HCT116 (cell line): Measurements from ENCODE around the gene ZSWIM8. TPM values are rescaled to one million over a fixed set of nuclear protein-coding genes. Genes with fewer than 3 reads are reported as not detected.

Experiments used
- ATAC-seq: fragments of 200-7000 bp; cut with Tn5 transposase; 2 replicates; pipeline ENCODE4 v1.9.1; 2020; ENCODE audit warnings: mild to moderate bottlenecking, moderate library complexity
- BruUV-seq: library from RNA; stranded (reverse); fragments of 400-500 nt; replicated peaks from 2 replicates; lab custom pipeline; 2021; lab: Mats Ljungman, UMichigan
- CTCF ChIA-PET: fragments of 300-600 bp; sonication (Branson Sonifier 250); formaldehyde crosslinking; loops from one replicate; lab custom pipeline; 2021; ENCODE audit warnings: antibody characterized with exemption; lab: Charles Lee
- POLR2A ChIA-PET: fragments of 300-600, 350-600 bp; sonication (Branson Sonifier 250); formaldehyde crosslinking; loops from one replicate; lab custom pipeline; 2021; ENCODE audit warnings: antibody characterized with exemption; lab: Charles Lee
- RAD21 ChIA-PET, 2 experiments: fragments of 300-600 bp; sonication (Branson Sonifier 250); formaldehyde crosslinking; loops; one replicate each; lab custom pipeline; 2023; ENCODE audit warnings: low total read pairs in 2 of 2; ENCODE audit not compliant: uncharacterized antibody in 2 of 2, unreplicated experiment in 2 of 2, low non-redundant PET in 1 of 2; lab: Charles Lee
- DNase-seq: peaks from one replicate; pipeline ENCODE4 v3.0.0-alpha.2; 2010; ENCODE audit warnings: low read depth, low spot score
- H2AFZ ChIP-seq: fragments of 200-600 bp; shearing (Covaris generic), sonication (generic); 2 replicates; pipeline ENCODE4 v1.6.1; 2017; ENCODE audit warnings: low read depth, mixed run types, mixed read lengths, antibody characterized with exemption, low read length; ENCODE audit not compliant: poor library complexity, severe bottlenecking
- H3K27ac ChIP-seq: 2 replicates; pipeline ENCODE4 v1.5.1; 2012; ENCODE audit warnings: low read depth, low read length
- H3K27me3 ChIP-seq: fragments of 200-600 bp; sonication (generic); 2 replicates; pipeline ENCODE4 v1.6.1; 2016; ENCODE audit warnings: mixed run types, low read length, mixed read lengths; ENCODE audit not compliant: insufficient read depth
- H3K36me3 ChIP-seq, 2 experiments: fragments of 200-500 bp in 1 of 2; fragments of 200-600 bp in 1 of 2; sonication (Bioruptor generic) in 1 of 2; sonication (generic) in 1 of 2; 2 replicates each; pipeline versions ENCODE4 v1.5.1 to v1.6.1; 2014 to 2016; ENCODE audit warnings: low read length in 2 of 2, inconsistent platforms in 1 of 2, mixed read lengths in 1 of 2, mixed run types in 1 of 2; ENCODE audit not compliant: insufficient read depth in 2 of 2, control insufficient read depth in 1 of 2
- H3K4me1 ChIP-seq, 2 experiments: fragments of 200-600 bp in 1 of 2; sonication (generic) in 1 of 2; 2 replicates each; pipeline versions ENCODE4 v1.5.1 to v1.6.1; 2012 to 2017; ENCODE audit warnings: low read length in 2 of 2, inconsistent platforms in 1 of 2, mild to moderate bottlenecking in 1 of 2, mixed read lengths in 1 of 2, mixed run types in 1 of 2, moderate library complexity in 1 of 2; ENCODE audit not compliant: insufficient read depth in 2 of 2, control insufficient read depth in 1 of 2
- H3K4me2 ChIP-seq: fragments of 200-600 bp; sonication (generic); 2 replicates; pipeline ENCODE4 v1.6.1; 2017; ENCODE audit warnings: mixed run types, low read length, mixed read lengths
- H3K4me3 ChIP-seq, 2 experiments: fragments of 200-600 bp in 1 of 2; sonication (generic) in 1 of 2; replicated peaks in 1 of 2; 2 replicates each; pipeline ENCODE4 v1.5.1; 2011 to 2016; ENCODE audit warnings: low read length in 2 of 2, control low read depth in 1 of 2, low read depth in 1 of 2, mild to moderate bottlenecking in 1 of 2, mixed read lengths in 1 of 2, mixed run types in 1 of 2
- H3K79me2 ChIP-seq: fragments of 200-600 bp; sonication (generic); 2 replicates; pipeline ENCODE4 v1.6.1; 2017; ENCODE audit warnings: mild to moderate bottlenecking, mixed run types, low read length, moderate library complexity, mixed read lengths; ENCODE audit not compliant: insufficient read depth
- H3K9ac ChIP-seq: fragments of 200-600 bp; sonication (generic); 2 replicates; pipeline ENCODE4 v1.6.1; 2016; ENCODE audit warnings: low read length, mixed read lengths
- H3K9me2 ChIP-seq: fragments of 200-600 bp; sonication (generic), shearing (Covaris generic); 2 replicates; pipeline ENCODE4 v1.6.1; 2017; ENCODE audit warnings: mixed run types, mild to moderate bottlenecking, moderate library complexity; ENCODE audit not compliant: insufficient read depth
- H3K9me3 ChIP-seq, 2 experiments: fragments of 200-500 bp in 1 of 2; fragments of 200-600 bp in 1 of 2; sonication (Bioruptor generic) in 1 of 2; sonication (generic) in 1 of 2; 2 replicates each; pipeline ENCODE4 v1.6.1; 2014 to 2017; ENCODE audit warnings: low read length in 2 of 2, mixed read lengths in 2 of 2, inconsistent platforms in 1 of 2, low read depth in 1 of 2, mild to moderate bottlenecking in 1 of 2, mixed run types in 1 of 2, moderate library complexity in 1 of 2; ENCODE audit not compliant: control insufficient read depth in 1 of 2, insufficient read depth in 1 of 2
- H4K20me1 ChIP-seq: fragments of 200-600 bp; sonication (generic), shearing (Covaris generic); 2 replicates; pipeline ENCODE4 v1.6.1; 2017; ENCODE audit warnings: mixed run types, mild to moderate bottlenecking, moderate library complexity; ENCODE audit not compliant: insufficient read depth
- ATF3 ChIP-seq: IDR thresholded peaks from 2 replicates; pipeline ENCODE4 v1.6.1; 2012
- CEBPB ChIP-seq: IDR thresholded peaks from 2 replicates; pipeline ENCODE4 v1.6.1; 2012; ENCODE audit warnings: low read depth
- CTCF ChIP-seq, 3 experiments: fragments of 200-600 bp in 1 of 3; sonication (generic) in 1 of 3; IDR thresholded peaks in 2 of 3; conservative IDR thresholded peaks in 1 of 3; 2 replicates each; pipeline ENCODE4 v1.5.1; 2012 to 2017; ENCODE audit warnings: low read depth in 2 of 3, low read length in 2 of 3, antibody characterized with exemption in 1 of 3, borderline replicate concordance in 1 of 3, control low read depth in 1 of 3, mild to moderate bottlenecking in 1 of 3, mixed read lengths in 1 of 3, mixed run types in 1 of 3, moderate library complexity in 1 of 3; ENCODE audit not compliant: insufficient read depth in 1 of 3
- EGR1 ChIP-seq: IDR thresholded peaks from 2 replicates; pipeline ENCODE4 v1.6.1; 2012; ENCODE audit warnings: low read depth
- ELF1 ChIP-seq: IDR thresholded peaks from 2 replicates; pipeline ENCODE4 v1.6.1; 2012; ENCODE audit warnings: low read depth, borderline replicate concordance
- EZH2 ChIP-seq: fragments of 200-600 bp; sonication (generic); IDR thresholded peaks from 2 replicates; pipeline ENCODE4 v1.6.1; 2017; ENCODE audit warnings: antibody characterized with exemption, mixed run types
- EZH2phosphoT487 ChIP-seq: fragments of 200-600 bp; IDR thresholded peaks from 2 replicates; pipeline ENCODE4 v1.6.1; 2018; ENCODE audit warnings: antibody characterized with exemption, borderline replicate concordance
- FOSL1 ChIP-seq: IDR thresholded peaks from 2 replicates; pipeline ENCODE4 v1.6.1; 2012; ENCODE audit warnings: low read depth
- JUND ChIP-seq: IDR thresholded peaks from 2 replicates; pipeline ENCODE4 v1.6.1; 2012
- MAX ChIP-seq: IDR thresholded peaks from 2 replicates; pipeline ENCODE4 v1.6.1; 2012
- RAD21 ChIP-seq: IDR thresholded peaks from 2 replicates; pipeline ENCODE4 v1.6.1; 2012; ENCODE audit warnings: low read depth, mild to moderate bottlenecking
- SIN3A ChIP-seq: IDR thresholded peaks from 2 replicates; pipeline ENCODE4 v1.6.1; 2012; ENCODE audit warnings: low read depth
- SP1 ChIP-seq: IDR thresholded peaks from 2 replicates; pipeline ENCODE4 v1.6.1; 2012; ENCODE audit warnings: low read depth
- SRF ChIP-seq: IDR thresholded peaks from 2 replicates; pipeline ENCODE4 v1.6.1; 2012; ENCODE audit warnings: low read depth
- TCF7L2 ChIP-seq: IDR thresholded peaks from 2 replicates; pipeline ENCODE4 v1.7.0; 2011; ENCODE audit warnings: borderline replicate concordance, inconsistent platforms; ENCODE audit not compliant: insufficient read depth, insufficient read length; ENCODE audit errors: extremely low read depth
- YY1 ChIP-seq: IDR thresholded peaks from 2 replicates; pipeline ENCODE4 v1.6.1; 2011; ENCODE audit warnings: low read length, low read depth, moderate library complexity, mild to moderate bottlenecking; ENCODE audit not compliant: insufficient replicate concordance; ENCODE audit errors: extremely low read depth
- ZBTB33 ChIP-seq: IDR thresholded peaks from 2 replicates; pipeline ENCODE4 v1.6.1; 2011; ENCODE audit warnings: mild to moderate bottlenecking, low read length, moderate library complexity; ENCODE audit not compliant: insufficient replicate concordance; ENCODE audit errors: extremely low read depth
- ZFX ChIP-seq: fragments of 450-650 bp; IDR thresholded peaks from 2 replicates; pipeline ENCODE4 v1.6.1; 2017
- ZNF274 ChIP-seq: fragments of 200-500 bp; sonication (Bioruptor generic); IDR thresholded peaks from 2 replicates; pipeline ENCODE4 v1.6.1; 2014; ENCODE audit warnings: mild to moderate bottlenecking, low read depth, low read length, inconsistent platforms
- intact Hi-C: fragments of 100-400 bp; cut with micrococcal nuclease; formaldehyde crosslinking; loops from 2 replicates; pipeline ENCODE4 v1.10.0; 2022
- total RNA-seq: library from RNA; stranded (reverse); gene quantifications from one replicate; pipeline ENCODE4 v1.2.1, GENCODE V29; 2021; ENCODE audit not compliant: unreplicated experiment
- TF ChIP-seq, protein P1 (sequence below): IDR thresholded peaks from 2 replicates; pipeline ENCODE4 v1.6.1; 2012; ENCODE audit warnings: low read depth

The ZSWIM8 gene
- total RNA-seq, 1 experiment from 2014 or later = 49.9 TPM

- ATAC-seq = no peak
- Histone ChIP-seq H3K79me2 (no peaks in the 10 kb centered on the region), H3K4me1 (no peaks in the 10 kb centered on the region; a peak in 1 of 4 replicates), H3K36me3 (peaks cover 2 to 9% of the 10 kb centered on the region in 2 experiments; a peak in 3 of 4 replicates), H4K20me1 (no peaks in the 10 kb centered on the region), H3K9me2 (no peaks in the 10 kb centered on the region)
- TF ChIP-seq ZNF274 = no peak
- no peak for TF ChIP-seq RAD21
- no peak for TF ChIP-seq EGR1
- no peak for TF ChIP-seq ELF1
- no peak for TF ChIP-seq ZFX
- TF ChIP-seq EZH2phosphoT487 = no peak
- no peak for TF ChIP-seq SP1
- TF ChIP-seq CTCF (IDR thresholded peaks at IDR 0.05 in 2 of 3, conservative IDR thresholded peaks at IDR 0.05 in 1 of 3; ENCODE audit: borderline replicate concordance in 1 of 3, insufficient read depth in 1 of 3, low read depth in 2 of 3, low read length in 2 of 3) = no peak
- TF ChIP-seq, protein P1, sequence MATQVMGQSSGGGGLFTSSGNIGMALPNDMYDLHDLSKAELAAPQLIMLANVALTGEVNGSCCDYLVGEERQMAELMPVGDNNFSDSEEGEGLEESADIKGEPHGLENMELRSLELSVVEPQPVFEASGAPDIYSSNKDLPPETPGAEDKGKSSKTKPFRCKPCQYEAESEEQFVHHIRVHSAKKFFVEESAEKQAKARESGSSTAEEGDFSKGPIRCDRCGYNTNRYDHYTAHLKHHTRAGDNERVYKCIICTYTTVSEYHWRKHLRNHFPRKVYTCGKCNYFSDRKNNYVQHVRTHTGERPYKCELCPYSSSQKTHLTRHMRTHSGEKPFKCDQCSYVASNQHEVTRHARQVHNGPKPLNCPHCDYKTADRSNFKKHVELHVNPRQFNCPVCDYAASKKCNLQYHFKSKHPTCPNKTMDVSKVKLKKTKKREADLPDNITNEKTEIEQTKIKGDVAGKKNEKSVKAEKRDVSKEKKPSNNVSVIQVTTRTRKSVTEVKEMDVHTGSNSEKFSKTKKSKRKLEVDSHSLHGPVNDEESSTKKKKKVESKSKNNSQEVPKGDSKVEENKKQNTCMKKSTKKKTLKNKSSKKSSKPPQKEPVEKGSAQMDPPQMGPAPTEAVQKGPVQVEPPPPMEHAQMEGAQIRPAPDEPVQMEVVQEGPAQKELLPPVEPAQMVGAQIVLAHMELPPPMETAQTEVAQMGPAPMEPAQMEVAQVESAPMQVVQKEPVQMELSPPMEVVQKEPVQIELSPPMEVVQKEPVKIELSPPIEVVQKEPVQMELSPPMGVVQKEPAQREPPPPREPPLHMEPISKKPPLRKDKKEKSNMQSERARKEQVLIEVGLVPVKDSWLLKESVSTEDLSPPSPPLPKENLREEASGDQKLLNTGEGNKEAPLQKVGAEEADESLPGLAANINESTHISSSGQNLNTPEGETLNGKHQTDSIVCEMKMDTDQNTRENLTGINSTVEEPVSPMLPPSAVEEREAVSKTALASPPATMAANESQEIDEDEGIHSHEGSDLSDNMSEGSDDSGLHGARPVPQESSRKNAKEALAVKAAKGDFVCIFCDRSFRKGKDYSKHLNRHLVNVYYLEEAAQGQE = no peak
- TF ChIP-seq MAX = no peak
- no peak for TF ChIP-seq YY1
- no peak for TF ChIP-seq ATF3
- no peak for TF ChIP-seq SRF
- TF ChIP-seq JUND = no peak
- no peak for TF ChIP-seq FOSL1
- TF ChIP-seq ZBTB33 = no peak
- no peak for TF ChIP-seq EZH2
- TF ChIP-seq SIN3A = no peak
- no peak for TF ChIP-seq TCF7L2
- TF ChIP-seq CEBPB = no peak
- TF ChIP-seq, all 23 proteins: peak for 0
- ChIA-PET CTCF (no interaction called here), RAD21 (no interaction called here), POLR2A (no interaction called here)
- no TSS peak for BruUV-seq
- H3K4me2 ChIP-seq = no peak overlapping the region
- no peaks in the 10 kb centered on the region for H3K9me3 ChIP-seq
- intact Hi-C loops = no loop called here
- no peak overlapping the region for H3K27ac ChIP-seq
- DNase-seq = no peak
- no peaks in the 10 kb centered on the region for H3K27me3 ChIP-seq
- H3K4me3 ChIP-seq = no peak overlapping the region
- H3K9ac ChIP-seq = no peak overlapping the region
- no peak overlapping the region for H2AFZ ChIP-seq
Observed at GRCh38 chr10:73827346-73828089, 42.1 kb downstream of the ZSWIM8 start.
